ENCODE measurements around the gene WDR7.

The WDR7 gene

DNA sequence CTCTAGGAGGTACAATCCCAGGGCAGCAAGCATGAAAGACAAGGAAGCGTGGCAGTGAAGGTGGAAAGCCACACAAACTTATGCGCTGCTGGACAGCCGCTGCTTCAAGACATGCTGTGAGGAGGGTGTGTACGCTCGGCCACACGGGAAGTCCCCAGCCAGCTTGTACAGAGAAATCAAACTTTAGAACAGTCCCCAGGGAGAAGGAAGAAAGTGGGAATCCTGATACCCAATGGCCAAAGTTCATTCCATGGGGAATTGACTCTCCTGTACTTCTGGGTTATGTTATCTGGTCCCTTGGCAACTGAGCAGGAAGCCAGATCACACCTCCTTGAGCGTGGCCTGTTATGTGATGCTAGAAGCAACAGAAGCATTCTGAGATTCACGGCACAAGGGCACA lies 409.7 kb downstream of the WDR7 start:
- no peak for DNase-seq (ENCODE audit: low read depth)
- TF ChIP-seq, protein P1, sequence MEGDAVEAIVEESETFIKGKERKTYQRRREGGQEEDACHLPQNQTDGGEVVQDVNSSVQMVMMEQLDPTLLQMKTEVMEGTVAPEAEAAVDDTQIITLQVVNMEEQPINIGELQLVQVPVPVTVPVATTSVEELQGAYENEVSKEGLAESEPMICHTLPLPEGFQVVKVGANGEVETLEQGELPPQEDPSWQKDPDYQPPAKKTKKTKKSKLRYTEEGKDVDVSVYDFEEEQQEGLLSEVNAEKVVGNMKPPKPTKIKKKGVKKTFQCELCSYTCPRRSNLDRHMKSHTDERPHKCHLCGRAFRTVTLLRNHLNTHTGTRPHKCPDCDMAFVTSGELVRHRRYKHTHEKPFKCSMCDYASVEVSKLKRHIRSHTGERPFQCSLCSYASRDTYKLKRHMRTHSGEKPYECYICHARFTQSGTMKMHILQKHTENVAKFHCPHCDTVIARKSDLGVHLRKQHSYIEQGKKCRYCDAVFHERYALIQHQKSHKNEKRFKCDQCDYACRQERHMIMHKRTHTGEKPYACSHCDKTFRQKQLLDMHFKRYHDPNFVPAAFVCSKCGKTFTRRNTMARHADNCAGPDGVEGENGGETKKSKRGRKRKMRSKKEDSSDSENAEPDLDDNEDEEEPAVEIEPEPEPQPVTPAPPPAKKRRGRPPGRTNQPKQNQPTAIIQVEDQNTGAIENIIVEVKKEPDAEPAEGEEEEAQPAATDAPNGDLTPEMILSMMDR (IDR thresholded peaks at IDR 0.05; ENCODE audit: low read length, missing control alignments), result no peak
- H3K4me3 ChIP-seq (replicated peaks; ENCODE audit: low read depth, low read length), result no peak overlapping the region

DNA sequence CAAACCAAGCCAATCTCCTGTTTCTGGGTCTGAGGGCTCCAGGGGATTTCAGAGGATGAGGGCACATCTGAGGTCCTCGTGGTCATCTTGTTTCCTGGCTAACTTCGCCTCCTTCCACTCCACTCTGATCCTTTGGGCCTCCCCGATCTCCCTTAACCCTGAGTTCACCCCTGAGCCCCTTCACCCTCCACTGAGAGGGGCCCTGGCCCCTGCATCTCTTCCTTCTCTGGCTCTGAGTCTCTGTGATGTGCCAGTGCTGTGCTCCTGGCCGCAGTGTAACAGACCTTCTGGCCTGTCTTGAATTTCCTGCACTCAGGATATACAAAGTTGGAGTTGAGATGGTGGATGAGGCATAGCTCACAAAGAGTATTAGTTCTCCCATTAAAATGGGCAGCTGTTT lies 411.0 kb downstream of the WDR7 start:
- no peak for DNase-seq (ENCODE audit: low read depth)
- H3K4me3 ChIP-seq (replicated peaks; ENCODE audit: low read depth, low read length), result no peak overlapping the region
- TF ChIP-seq, protein P1 (IDR thresholded peaks at IDR 0.05; ENCODE audit: low read length, missing control alignments), result no peak

DNA sequence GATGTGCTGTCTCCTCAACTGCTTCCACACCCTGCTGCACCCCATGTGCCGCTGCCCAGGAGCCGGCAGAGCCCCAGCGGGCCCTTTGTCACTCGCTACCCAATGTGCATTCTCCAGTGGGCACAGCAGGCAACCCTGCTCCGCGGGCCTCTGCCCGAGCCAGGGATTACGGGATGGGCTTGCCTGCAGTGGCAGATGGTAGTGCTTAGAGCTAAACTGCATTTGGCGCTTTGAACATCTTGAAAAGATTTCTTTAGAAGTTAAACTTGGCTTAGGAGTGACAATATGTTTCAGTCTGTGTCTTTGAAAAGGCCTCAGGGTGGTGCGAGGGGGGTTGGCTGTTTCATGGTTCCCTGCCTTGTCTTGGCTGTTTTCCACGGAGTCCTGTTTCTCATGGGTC lies 411.7 kb downstream of the WDR7 start:
- no peak for DNase-seq (ENCODE audit: low read depth)

DNA sequence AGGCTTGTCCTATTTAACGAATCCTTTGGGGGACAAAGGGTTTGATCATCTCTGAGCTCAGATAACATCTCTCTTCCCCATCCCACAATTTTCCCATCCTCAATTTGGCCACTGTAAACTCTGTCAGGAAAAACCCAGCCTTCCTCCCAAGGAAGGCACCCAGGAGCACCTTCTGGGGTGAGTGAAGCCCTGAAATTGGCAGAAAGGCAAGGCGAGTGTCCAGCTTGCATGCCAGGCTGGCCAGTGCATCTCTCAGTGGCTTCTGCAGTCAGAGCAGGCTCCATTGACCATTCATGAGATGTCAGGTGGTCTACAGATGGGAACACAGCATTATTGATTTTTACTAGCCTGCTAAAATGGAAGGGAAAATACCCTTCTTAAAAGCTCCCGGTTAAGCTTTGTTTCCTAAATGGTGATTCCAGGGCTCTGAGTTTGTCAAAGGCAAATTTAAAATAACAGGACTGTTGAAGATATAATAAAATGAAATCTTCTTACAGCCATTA lies 412.5 kb downstream of the WDR7 start:
- H3K4me3 ChIP-seq (replicated peaks; ENCODE audit: low read depth, low read length), result no peak overlapping the region
- no peak for DNase-seq (ENCODE audit: low read depth)
- TF ChIP-seq, protein P1 (IDR thresholded peaks at IDR 0.05; ENCODE audit: low read length, missing control alignments), result no peak

More for the DNA sequence above, 411.7 kb downstream of the WDR7 start:
- TF ChIP-seq, protein P1 (IDR thresholded peaks at IDR 0.05; ENCODE audit: low read length, missing control alignments), result no peak
- H3K4me3 ChIP-seq (replicated peaks; ENCODE audit: low read depth, low read length), result no peak overlapping the region

DNA sequence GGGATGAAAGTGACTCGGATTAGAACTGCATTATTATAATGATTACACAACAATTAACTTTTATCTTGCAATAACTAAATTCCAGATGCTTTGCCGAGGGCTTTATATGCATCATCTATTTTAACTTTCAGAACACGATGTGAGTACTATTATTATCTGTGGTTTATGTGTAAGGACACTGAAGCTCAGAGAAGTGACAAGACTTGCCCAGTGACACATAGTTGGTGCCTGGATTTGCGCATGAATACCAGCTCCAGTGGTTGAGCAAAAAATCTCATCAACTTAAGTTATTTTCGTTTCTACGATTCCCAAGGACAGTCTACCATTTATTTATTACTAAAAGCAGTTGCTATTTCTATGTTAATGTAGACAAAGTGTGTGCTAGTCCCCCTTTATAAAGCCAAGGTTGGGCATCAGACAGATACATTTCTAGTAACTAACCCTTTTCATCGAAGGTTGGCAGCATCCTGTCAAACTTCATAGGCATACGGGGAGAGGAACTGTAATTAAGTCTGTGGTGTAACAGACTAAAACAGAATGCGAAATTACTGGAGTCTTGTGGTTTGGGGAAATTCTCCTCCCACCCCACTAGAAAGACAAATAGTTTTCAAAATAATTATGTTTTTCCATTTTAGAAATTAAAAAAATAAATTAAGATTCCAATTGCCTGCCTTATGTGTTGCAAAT lies 422.5 kb downstream of the WDR7 start:
- DNase-seq (ENCODE audit: low read depth), result no peak
- H3K4me3 ChIP-seq (replicated peaks; ENCODE audit: low read depth, low read length), result no peak overlapping the region
- TF ChIP-seq, protein P1 (IDR thresholded peaks at IDR 0.05; ENCODE audit: low read length, missing control alignments), result no peak

DNA sequence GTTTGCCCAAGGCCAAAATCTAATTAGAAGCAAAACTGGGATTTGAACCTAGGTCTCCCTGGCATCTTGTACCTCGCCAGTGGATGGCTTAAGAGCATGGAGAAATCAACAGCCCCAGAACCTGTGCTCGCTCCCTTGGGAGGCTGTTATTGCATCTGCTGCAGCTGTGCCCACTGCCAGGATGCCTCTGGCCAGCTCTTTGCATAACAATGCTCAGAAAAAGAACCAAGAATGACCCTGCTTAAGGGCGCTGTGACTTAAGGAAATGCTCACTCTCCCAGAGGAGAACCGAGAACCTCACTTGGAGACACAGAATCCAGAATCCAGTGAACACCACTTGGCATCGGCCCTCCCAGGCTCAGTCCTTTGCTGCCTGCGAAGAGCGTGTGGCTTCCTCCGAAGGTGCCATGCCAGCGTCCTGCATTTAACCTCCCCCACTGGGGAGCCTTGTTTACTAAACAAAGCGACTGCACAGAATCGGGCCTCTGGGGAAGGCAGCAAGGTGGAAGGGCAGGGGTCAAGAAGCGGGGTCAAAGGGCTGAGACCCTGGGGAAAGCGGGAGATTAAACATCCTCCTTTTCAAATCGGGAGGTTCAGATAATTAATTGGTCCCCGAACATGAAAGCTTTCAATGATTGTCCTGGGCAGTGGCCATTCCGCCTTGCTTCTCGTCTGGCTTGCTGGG lies 424.7 kb downstream of the WDR7 start:
- H3K4me3 ChIP-seq (replicated peaks; ENCODE audit: low read depth, low read length), result no peak overlapping the region
- TF ChIP-seq, protein P1 (IDR thresholded peaks at IDR 0.05; ENCODE audit: low read length, missing control alignments), result no peak
- DNase-seq (ENCODE audit: low read depth), result no peak

Measured in fibroblast of pulmonary artery (primary cell).